SIG-M5 treated with dmso at 0.1 percent for 504 hours (cell line): ENCODE measurements around the gene GET4.

Experiments
- DNase-seq: peaks from one replicate; lab custom pipeline; 2025; ENCODE audit not compliant: unreplicated experiment; lab: John Stamatoyannopoulos, UW

GET4 gene

GRCh38 chr7:945147-945555 is 68.8 kb downstream of the GET4 start:
- no peak for DNase-seq

GRCh38 chr7:945556-946255 is 69.4 kb downstream of the GET4 start:
- peak; percentile 62 for DNase-seq
